NCI-H1417 treated with DMSO at 0.1 percent for 48 hours (cell line): ENCODE results near the gene DUSP21.
A peak's percentile ranks its signal among the peaks of the same experiment; 100 is the strongest.
"Not testable (repeated sequence)": the region's sequence is repeated elsewhere in the genome, so short reads cannot be mapped to it uniquely, and the experiment has no call there.

Experiments used
- DNase-seq: peaks from one replicate; lab custom pipeline; 2025; lab: John Stamatoyannopoulos, UW

Gene DUSP21

DNA sequence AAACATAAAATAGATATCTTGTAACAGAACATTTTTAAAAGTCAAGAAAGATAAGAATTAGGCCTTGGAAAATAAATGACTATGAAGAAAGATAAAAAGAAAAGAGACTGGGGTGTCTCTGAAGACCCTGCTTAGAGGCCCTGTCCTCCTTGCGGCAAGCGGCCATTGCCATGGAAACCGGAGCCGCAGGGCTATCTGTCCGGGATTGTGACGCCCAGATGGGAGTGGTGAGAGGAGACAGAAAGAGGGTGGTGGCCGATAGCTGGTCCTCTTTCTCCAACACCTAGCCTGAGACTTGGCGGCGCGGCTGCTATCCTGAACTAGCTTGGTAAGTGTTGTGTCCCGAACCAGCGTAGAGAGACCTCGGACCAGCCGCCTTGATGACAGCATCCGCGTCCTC is at the start of gene DUSP21:
Gene DUSP21 (plus strand): TSS at position 269 of the 400 bp plus-strand sequence. CDS start 112 bp downstream, at position 381.
- no peak for DNase-seq

DNA sequence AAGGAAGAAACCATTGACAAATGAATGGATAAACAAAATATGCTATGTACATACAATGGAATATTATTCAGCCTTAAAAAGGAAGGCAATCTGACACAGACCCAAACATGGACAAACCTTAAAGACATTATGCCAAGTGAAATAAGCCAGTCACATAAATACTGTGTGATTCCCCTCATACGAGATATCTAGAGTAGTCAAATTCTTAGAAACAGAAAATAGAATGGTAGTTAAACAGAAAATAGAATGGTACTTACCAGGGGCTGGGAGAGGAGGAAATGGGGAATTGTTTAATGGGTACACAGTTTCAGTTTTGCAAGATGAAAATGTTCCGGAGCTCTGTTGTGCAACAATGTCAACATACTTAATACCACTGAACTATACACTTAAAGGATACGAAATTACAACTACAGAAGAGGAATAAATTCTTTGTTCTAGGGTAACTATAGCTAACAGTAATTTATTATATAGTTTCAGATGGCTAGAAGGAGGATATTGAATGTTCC is 47.8 kb upstream of the DUSP21 start:
- DNase-seq, result no peak

DNA sequence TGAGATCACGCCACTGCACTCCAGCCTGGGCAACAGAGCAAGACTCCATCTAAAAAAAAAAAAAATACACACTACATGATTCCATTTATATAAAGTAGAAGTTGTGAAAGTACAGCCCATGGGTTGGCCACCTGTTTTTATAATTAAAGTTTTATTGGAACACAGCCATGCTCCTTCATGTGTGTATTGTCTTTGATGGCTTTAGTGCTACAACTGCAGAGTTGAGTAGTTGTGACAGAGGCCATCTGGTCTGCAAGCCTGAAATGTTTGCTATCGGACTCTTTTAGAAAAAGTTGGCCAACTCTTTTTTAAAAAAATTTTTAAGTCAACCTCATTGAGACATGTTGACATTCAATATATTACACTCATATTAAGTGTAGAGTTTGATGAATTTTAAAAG is 41.2 kb upstream of the DUSP21 start:
- no peak for DNase-seq

DNA sequence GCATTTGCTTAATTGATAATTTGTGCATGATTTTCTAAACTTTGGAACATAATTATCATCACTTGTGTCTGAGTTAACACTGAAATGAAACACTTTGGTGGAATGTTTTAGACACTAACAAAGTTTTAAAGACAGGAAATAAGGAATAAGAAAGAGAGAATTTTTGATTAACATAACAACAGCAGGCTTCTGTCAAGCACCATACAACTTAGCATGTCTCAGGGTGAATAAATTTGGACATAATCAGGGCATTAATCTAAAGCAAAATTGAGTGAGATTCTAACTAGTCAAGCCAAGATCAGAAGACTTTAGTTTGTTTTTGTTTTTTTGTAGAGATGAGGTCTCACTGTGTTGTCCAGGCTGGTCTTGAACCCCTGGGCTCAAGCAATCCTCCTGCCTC is 28.1 kb upstream of the DUSP21 start:
- DNase-seq, result no peak

- no peak for DNase-seq
Measured at GRCh38 chrX:44816367-44816766, 27.5 kb upstream of the DUSP21 start.

- no peak for DNase-seq
Measured at GRCh38 chrX:44817029-44817428, 26.8 kb upstream of the DUSP21 start.

DNA sequence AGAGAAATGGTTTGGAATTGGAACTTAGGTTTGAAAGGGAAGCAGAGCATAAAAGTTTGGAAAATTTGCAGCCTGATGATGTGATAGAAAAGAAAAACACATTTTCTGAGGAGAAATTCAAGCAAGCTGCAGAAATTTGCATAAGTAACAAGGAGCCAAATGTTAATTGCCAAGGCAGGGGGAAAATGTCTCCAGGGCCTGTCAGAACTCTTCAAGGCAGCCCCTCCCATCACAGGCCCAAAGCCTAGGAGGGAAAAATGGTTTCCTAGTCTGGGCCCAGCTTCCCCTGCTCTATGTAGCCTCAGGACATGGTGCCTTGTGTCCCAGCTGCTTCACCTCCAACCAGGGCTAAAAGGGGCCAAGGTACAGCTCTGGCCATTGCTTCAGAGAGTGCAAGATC is 21.2 kb upstream of the DUSP21 start:
- DNase-seq, result no peak

DNA sequence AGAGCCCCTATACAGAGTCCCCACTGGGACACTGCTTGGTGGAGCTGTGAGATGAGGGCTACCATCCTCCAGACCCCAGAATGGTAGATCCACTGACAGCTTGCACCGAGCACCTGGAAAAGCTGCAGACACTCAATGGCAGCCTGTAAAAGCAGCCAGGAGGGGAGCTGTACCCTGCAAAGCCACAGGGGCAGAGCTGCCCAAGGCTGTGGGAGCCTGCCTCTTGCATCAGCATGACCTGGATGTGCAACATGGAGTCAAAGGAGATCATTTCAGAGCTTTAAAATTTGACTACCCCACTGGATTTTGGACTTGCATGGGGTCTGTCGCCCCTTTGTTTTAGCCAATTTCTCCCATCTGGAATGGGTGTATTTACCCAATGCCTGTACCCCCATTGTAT is 20.6 kb upstream of the DUSP21 start:
- DNase-seq, result not testable (repeated sequence)

GRCh38 chrX:44828008-44828605 is 15.7 kb upstream of the DUSP21 start:
- no peak for DNase-seq

- no peak for DNase-seq
Measured at GRCh38 chrX:44829832-44830231, 14.0 kb upstream of the DUSP21 start.

- DNase-seq, result no peak
Measured at GRCh38 chrX:44842550-44843317, 1.1 kb upstream of the DUSP21 start.

GRCh38 chrX:44843318-44843702 is 511 bp upstream of the DUSP21 start:
- no peak for DNase-seq

GRCh38 chrX:44844204-44844603 is 383 bp downstream of the DUSP21 start:
- no peak for DNase-seq

DNA sequence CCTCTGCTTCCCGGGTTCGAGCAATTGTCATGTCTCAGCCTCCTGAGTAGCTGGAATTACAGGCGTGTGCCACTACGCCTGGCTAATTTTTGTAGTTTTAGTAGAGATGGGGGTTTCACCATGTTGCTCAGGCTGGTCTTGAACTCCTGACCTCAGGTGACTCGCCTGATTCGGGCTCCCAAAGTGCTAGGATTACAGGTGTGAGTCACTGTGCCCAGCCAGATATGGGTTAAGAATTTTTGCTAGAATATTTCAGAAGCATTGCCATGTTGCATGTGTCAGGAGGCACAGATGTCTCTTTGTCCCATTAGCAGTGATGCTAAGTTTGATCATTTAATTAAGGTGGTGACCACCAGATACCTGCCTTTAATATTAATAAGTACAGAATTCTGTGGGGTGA is 7.1 kb downstream of the DUSP21 start:
- DNase-seq, result not testable (repeated sequence)

GRCh38 chrX:44871114-44871645 is 27.4 kb downstream of the DUSP21 start:
- DNase-seq, result no peak

- no peak for DNase-seq
Measured at GRCh38 chrX:44871931-44872820, 28.4 kb downstream of the DUSP21 start.

DNA sequence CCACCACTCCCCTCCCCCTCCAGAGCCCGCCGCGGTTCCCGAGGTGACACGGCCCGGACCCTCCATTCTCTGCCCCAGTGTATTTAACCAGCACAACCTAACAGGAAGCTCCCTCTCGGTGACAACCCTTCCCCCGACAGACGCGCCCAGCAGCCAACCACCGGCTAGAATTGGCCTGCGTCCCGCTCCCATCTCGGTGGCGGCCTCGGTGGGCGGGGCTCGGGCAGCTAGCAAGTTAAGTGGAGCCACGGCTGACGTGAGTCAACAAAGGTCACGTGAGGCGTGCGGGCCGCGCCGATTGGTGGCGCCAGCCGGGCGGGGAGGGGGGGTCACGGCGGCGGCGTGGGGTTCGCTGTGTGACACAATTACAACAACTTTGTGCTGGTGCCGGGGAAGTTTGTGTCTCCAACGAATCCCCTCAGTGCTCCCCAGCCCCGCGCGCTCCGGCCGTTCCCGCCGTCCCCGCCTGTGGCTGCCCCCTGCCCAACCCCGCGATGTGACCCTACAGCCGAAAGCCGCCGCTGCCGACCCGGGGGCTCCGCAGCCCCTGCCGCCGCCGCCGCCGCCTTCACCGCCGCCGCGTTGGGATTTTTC is 29.1 kb downstream of the DUSP21 start, which contains the start of gene KDM6A:
Gene KDM6A (plus strand): TSS at position 368 of the 594 bp plus-strand sequence. CDS start 364 bp downstream, outside the sequence.
- peak; percentile 97 for DNase-seq

DNA sequence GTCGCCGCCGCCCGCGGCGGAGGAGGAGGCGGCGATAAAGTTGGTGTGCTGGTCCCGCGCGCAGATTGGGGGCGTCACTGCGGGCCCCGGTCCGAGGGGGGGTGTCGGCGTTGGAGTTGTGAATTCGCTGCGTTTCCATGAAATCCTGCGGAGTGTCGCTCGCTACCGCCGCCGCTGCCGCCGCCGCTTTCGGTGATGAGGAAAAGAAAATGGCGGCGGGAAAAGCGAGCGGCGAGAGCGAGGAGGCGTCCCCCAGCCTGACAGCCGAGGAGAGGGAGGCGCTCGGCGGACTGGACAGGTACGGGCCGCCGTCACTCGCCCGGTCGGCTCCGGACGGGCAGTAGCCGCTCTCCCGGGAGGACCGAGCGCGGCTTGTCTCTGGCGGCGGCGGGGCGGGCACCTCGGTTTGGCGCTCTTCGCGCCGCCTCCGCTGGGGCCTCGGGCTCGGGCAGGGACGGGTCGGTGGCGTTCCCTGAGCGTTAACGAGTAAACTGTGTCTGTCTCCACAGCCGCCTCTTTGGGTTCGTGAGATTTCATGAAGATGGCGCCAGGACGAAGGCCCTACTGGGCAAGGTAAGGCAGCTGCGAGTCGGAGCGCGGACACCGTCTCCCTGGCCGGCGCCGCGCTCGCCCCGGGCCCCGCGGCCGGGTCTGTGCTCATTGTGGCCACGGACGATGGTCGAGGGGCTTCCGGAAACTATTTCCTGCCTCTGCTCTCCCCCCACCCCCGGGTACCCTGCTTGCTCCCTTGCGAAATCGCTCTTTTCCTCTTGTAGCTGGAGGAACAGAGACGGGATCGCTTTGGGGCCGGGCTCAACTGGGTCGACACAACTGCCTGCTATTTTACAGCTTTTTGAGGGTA is 29.8 kb downstream of the DUSP21 start:
- DNase-seq, result no peak

DNA sequence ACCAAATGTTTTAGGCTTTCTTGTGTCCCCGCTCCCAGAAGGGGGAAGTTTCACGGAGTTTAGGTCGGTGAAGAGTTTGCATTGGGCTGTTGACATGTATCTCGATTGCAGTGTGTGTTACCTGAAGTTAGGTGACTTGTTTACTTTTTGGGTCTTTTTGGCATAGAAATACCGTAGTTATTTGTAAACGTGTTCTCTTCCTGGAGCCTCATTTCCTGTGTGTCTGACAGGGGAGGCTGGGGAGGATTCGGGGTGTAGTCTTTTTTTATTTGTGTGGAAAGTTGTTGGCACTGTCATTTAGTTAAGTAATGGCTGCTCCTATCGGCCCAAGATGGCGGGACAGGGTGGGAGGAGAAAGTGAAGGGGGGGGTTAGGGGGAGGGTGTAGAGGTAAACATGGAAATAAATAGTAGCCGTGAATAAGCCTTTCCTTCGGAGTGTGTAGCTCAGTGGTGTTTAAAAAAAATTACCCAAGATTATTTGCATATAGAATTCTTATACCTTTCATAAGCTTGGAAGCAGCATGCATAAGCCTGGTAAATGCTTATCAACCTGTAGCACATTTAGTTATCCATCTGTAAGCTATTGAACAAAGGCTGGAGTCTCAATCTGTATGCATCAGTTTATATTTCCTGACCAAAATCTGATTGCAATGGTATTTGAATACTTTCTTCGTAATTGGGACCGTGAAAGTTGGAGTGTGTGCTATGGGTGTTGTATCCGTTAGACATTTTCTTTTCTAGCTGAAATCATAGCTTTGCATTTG is 30.8 kb downstream of the DUSP21 start:
- DNase-seq, result no peak

DNA sequence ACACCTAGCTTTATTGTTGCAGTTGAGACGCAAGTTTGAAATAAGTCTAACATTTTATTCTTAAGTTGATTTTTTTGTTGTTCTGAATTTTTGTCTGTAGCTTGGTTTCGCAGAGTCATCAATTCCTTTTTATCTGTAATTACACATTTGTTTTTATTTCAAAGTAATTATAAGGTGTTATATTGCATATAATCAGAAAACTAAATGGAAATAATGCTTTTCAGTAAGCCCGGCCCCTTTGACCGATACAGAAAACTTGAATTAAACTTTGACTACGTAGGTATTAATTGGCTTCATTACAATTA is 31.3 kb downstream of the DUSP21 start:
- no peak for DNase-seq
